ENCODE data around the gene ITGB7. TPM values are rescaled to one million over a fixed set of nuclear protein-coding genes. Genes with fewer than 3 reads are reported as not detected.

Gene ITGB7
- total RNA-seq, 1 donor from 2014 or later = 0.37 TPM

- H3K4me3 Mint-ChIP-seq (ENCODE audit: unreplicated experiment) = peak overlapping the region; percentile 98
- H3K9me3 Mint-ChIP-seq (ENCODE audit: low read depth) = no peaks in the 10 kb centered on the region
- TF ChIP-seq, protein P1, sequence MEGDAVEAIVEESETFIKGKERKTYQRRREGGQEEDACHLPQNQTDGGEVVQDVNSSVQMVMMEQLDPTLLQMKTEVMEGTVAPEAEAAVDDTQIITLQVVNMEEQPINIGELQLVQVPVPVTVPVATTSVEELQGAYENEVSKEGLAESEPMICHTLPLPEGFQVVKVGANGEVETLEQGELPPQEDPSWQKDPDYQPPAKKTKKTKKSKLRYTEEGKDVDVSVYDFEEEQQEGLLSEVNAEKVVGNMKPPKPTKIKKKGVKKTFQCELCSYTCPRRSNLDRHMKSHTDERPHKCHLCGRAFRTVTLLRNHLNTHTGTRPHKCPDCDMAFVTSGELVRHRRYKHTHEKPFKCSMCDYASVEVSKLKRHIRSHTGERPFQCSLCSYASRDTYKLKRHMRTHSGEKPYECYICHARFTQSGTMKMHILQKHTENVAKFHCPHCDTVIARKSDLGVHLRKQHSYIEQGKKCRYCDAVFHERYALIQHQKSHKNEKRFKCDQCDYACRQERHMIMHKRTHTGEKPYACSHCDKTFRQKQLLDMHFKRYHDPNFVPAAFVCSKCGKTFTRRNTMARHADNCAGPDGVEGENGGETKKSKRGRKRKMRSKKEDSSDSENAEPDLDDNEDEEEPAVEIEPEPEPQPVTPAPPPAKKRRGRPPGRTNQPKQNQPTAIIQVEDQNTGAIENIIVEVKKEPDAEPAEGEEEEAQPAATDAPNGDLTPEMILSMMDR (IDR thresholded peaks at IDR 0.05) = peak; percentile 58
- peaks cover 2% of the 10 kb centered on the region for H3K36me3 Mint-ChIP-seq (ENCODE audit: low read depth)
- peaks cover 26% of the 10 kb centered on the region for H3K4me1 Mint-ChIP-seq (ENCODE audit: low read depth)
- DNase-seq (ENCODE audit: low spot score) = no peak
- no peaks in the 10 kb centered on the region for H3K27me3 Mint-ChIP-seq (ENCODE audit: low read depth)
- H3K27ac Mint-ChIP-seq (ENCODE audit: unreplicated experiment) = peak overlapping the region; percentile 92
These were observed 45.4 kb upstream of the ITGB7 start for GRCh38 chr12:53252349-53252916.

GRCh38 chr12:53251477-53252348 is 44.7 kb upstream of the ITGB7 start:
- peak overlapping the region; percentile 95 for H3K27ac Mint-ChIP-seq (ENCODE audit: unreplicated experiment)
- H3K27me3 Mint-ChIP-seq (ENCODE audit: low read depth) = no peaks in the 10 kb centered on the region
- no peak for DNase-seq (ENCODE audit: low spot score)
- peak overlapping the region; percentile 98 for H3K4me3 Mint-ChIP-seq (ENCODE audit: unreplicated experiment)
- TF ChIP-seq, protein P1 (IDR thresholded peaks at IDR 0.05) = peak; percentile 65
- H3K36me3 Mint-ChIP-seq (ENCODE audit: low read depth) = peaks cover 2% of the 10 kb centered on the region
- peaks cover 26% of the 10 kb centered on the region for H3K4me1 Mint-ChIP-seq (ENCODE audit: low read depth)
- H3K9me3 Mint-ChIP-seq (ENCODE audit: low read depth) = no peaks in the 10 kb centered on the region

DNA sequence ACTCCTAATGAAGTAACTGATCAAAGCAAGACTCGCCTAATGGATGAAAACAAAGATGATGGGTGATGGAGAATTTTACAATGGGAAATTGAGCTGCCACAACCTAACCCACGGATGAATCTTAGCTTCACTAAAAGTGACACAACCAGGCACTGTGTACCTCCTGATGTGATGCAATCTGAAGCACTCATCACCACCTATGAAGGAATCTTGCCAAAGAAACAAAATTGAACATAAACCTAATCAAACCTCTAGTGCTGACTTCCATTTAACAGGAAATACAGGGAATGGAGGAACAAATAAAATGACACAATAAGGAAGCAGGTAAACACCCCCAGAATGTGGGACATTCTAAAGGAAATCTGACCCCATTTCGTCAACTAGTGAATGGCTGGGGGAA is 38.2 kb upstream of the ITGB7 start:
- H3K36me3 Mint-ChIP-seq (ENCODE audit: low read depth) = peaks cover 1% of the 10 kb centered on the region
- DNase-seq (ENCODE audit: low spot score) = no peak
- H3K27me3 Mint-ChIP-seq (ENCODE audit: low read depth) = peaks cover 24% of the 10 kb centered on the region
- H3K27ac Mint-ChIP-seq (ENCODE audit: unreplicated experiment) = no peak overlapping the region
- H3K9me3 Mint-ChIP-seq (ENCODE audit: low read depth) = no peaks in the 10 kb centered on the region
- TF ChIP-seq, protein P1 (IDR thresholded peaks at IDR 0.05) = no peak
- no peaks in the 10 kb centered on the region for H3K4me1 Mint-ChIP-seq (ENCODE audit: low read depth)
- H3K4me3 Mint-ChIP-seq (ENCODE audit: unreplicated experiment) = no peak overlapping the region

DNA sequence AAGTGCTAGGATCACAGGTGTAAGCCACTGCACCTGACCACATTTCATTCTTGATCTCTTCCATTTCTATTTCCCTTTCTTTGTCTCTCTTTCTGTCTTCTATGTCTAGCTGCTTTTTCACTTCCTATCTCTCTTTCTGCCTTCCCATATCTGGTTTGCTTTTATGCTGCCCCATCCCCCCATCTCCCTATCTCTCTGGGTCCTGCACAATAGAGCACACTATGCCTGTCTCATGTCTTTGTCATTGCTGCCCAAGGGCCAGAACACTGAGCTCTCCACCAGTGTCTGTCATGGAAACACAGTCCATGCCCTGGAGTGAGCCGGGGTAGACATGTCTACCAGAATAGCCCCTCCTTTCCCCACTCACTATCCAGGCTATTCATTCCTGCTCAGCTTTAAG is 37.3 kb upstream of the ITGB7 start:
- Mint-ChIP-seq H3K4me3 (ENCODE audit: unreplicated experiment) (no peak overlapping the region), H3K9me3 (ENCODE audit: low read depth) (no peaks in the 10 kb centered on the region), H3K36me3 (ENCODE audit: low read depth) (peaks cover 1% of the 10 kb centered on the region), H3K27ac (ENCODE audit: unreplicated experiment) (no peak overlapping the region), H3K27me3 (ENCODE audit: low read depth) (peaks cover 24% of the 10 kb centered on the region), H3K4me1 (ENCODE audit: low read depth) (no peaks in the 10 kb centered on the region)
- TF ChIP-seq, protein P1 (IDR thresholded peaks at IDR 0.05) = no peak
- DNase-seq (ENCODE audit: low spot score) = no peak

DNA sequence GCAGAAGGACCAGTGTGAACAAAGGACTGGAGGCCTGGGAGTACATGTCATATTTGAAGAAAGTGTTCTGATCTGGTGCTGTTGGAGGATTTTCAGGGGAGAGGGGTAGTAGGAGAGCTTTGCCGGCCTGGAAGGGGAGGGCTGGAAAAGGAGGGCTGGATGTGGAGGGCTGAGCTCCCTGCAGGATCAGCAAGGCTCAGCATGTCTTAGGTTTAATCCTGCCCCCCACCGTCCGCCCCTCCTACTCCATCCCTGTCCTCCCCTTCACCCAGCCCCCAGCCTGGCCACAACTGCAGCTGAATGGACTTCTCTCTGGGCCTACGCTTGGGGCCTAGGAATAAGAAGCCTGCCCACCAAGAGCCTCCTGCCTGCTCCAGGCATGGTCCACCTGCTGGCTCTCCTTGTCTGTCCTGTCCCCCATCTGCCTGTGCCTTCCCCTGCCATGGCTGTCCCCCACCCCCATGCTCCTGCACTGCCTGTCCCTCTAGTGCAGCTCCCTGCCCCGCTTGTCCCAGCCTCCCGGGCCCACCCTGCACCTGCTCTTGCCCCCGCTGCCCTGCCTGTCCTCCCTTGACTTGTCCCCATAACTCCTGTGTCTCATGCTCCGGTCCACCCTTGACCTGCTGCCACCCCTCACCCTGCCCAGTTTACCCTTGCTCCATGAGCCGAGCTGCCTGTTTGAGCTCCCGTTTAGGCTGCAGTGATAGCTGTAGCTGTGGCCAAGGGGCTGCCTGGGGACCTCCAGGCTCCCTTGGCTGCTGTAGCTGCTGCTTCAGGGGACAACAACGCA is 34.8 kb upstream of the ITGB7 start:
- DNase-seq (ENCODE audit: low spot score) = no peak
- TF ChIP-seq, protein P1 (IDR thresholded peaks at IDR 0.05) = no peak

More for the DNA sequence above, 34.8 kb upstream of the ITGB7 start:
- Mint-ChIP-seq H3K27me3 (ENCODE audit: low read depth) (peaks cover 24% of the 10 kb centered on the region), H3K4me3 (ENCODE audit: unreplicated experiment) (no peak overlapping the region), H3K27ac (ENCODE audit: unreplicated experiment) (no peak overlapping the region), H3K36me3 (ENCODE audit: low read depth) (peaks cover 1% of the 10 kb centered on the region), H3K4me1 (ENCODE audit: low read depth) (no peaks in the 10 kb centered on the region), H3K9me3 (ENCODE audit: low read depth) (no peaks in the 10 kb centered on the region)

All from chondrocyte (in vitro differentiated cells).